22Rv1 (cell line): Measurements from ENCODE around the gene FNIP1.

Experiments used
- H3K27ac ChIP-seq: fragments of 450-650 bp; 2 replicates; pipeline ENCODE4 v1.5.1; 2017
- ZFX ChIP-seq: fragments of 450-650 bp; IDR thresholded peaks from 2 replicates; pipeline ENCODE4 v1.6.1; 2017; ENCODE audit warnings: antibody characterized with exemption, borderline replicate concordance
- TF ChIP-seq, protein P1 (sequence below): fragments of 450-650 bp; IDR thresholded peaks from 2 replicates; pipeline ENCODE4 v1.5.1; 2017; ENCODE audit warnings: mild to moderate bottlenecking

FNIP1 gene

DNA sequence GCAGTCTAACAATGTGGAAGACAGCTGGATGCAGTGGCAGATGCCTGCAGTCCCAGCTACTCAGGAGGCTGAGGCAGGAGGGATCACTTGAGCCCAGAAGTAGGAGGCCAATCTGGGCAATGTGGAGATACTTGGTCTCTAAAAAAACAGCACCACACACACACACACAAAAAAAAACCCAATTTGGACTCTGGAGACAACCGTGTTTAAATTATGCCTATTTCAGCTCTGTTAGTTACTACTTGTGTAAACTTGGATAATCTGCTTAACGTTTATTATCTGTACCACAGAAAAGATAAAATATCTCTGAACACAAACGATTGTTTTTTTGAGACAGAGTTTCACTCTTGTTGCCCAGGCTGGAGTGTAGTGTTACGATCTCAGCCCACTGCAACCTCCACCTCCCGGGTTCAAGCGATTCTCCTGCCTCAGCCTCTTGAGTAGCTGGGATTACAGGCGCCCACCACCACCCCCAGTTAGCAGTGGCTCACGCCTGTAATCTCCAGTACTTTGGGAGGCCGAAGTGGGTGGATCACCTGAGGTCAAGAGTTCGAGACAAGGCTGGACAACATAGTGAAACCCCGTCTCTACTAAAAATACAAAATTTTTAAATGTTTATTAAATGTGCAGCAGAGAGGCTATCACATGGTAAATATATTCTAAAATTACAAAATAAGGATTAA, 179.5 kb downstream of the FNIP1 start:
- H3K27ac ChIP-seq, result no peak overlapping the region
- TF ChIP-seq, protein P1, sequence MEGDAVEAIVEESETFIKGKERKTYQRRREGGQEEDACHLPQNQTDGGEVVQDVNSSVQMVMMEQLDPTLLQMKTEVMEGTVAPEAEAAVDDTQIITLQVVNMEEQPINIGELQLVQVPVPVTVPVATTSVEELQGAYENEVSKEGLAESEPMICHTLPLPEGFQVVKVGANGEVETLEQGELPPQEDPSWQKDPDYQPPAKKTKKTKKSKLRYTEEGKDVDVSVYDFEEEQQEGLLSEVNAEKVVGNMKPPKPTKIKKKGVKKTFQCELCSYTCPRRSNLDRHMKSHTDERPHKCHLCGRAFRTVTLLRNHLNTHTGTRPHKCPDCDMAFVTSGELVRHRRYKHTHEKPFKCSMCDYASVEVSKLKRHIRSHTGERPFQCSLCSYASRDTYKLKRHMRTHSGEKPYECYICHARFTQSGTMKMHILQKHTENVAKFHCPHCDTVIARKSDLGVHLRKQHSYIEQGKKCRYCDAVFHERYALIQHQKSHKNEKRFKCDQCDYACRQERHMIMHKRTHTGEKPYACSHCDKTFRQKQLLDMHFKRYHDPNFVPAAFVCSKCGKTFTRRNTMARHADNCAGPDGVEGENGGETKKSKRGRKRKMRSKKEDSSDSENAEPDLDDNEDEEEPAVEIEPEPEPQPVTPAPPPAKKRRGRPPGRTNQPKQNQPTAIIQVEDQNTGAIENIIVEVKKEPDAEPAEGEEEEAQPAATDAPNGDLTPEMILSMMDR, result no peak
- no peak for TF ChIP-seq ZFX

GRCh38 chr5:131615957-131616356, 180.9 kb downstream of the FNIP1 start:
- TF ChIP-seq ZFX, result no peak
- TF ChIP-seq, protein P1, result no peak

GRCh38 chr5:131613423-131613822, 183.4 kb downstream of the FNIP1 start:
- TF ChIP-seq, protein P1, result no peak
- TF ChIP-seq ZFX, result no peak
- no peak overlapping the region for H3K27ac ChIP-seq

More at GRCh38 chr5:131615957-131616356, 180.9 kb downstream of the FNIP1 start:
- no peak overlapping the region for H3K27ac ChIP-seq

GRCh38 chr5:131611064-131611381, 185.8 kb downstream of the FNIP1 start:
- H3K27ac ChIP-seq, result no peak overlapping the region
- TF ChIP-seq ZFX, result no peak
- TF ChIP-seq, protein P1, result no peak

DNA sequence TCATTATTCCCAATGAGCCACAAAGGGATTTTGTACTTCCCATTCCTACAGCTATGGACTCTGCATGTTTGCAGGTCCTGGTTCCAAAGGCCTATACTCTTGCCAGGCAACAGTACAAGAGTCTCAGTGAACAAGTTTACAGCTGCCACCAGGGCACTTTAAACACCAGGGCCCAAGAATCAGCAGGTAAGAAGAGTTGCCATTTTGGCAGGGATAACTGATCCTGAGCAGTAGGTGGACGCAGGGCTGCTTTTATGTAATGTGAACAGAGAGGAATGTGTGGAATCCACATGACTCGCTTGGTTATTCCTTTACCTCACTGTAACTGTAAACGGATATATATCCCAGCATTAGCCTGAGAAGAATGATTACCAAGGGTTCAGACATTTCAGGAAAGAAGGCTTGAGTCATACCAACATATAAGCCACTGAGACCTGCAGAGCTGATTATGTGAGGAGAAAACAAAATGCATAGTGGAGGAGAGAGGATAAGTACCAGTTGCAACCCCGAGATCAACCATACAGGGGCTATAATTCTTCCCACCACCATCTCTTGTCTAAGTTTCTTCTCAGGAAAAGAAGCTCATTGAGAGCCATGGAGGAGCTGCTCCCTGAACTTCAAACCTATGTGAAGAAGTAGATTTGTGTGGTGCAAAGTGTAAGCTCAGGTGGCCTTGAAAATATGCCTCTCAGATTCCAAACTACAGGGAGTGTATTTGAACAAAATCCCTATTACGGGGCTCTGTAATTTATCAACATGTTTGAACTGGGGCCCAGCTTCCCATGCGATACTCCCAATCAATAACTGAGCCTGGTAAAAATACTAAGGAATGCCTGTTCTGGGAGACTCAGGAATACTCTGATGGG, 186.4 kb downstream of the FNIP1 start:
- no peak overlapping the region for H3K27ac ChIP-seq
- no peak for TF ChIP-seq ZFX
- TF ChIP-seq, protein P1, result no peak

DNA sequence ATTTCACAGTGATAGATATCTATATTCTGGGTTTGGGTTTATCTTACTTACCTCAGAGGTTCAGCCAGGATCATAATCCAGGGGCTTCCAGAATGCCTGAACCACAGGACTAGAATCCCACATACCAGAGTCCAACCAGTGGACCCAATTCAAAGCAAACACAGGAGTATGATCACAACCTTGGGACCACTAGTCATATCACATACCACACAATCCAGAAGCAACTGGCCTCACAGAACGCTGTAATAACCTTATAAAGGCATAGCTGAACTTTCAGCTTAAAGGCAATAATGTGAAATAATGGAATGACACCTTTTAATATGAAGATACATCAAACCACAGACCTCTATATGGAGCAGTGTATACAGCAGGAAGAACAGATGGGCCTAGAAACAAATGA, 187.0 kb downstream of the FNIP1 start:
- no peak for TF ChIP-seq ZFX
- TF ChIP-seq, protein P1, result no peak
- no peak overlapping the region for H3K27ac ChIP-seq

GRCh38 chr5:131608597-131608996, 188.2 kb downstream of the FNIP1 start:
- no peak overlapping the region for H3K27ac ChIP-seq
- TF ChIP-seq ZFX, result no peak
- TF ChIP-seq, protein P1, result no peak
